ENCODE measurements around the gene CRY2. TPM values are rescaled to one million over a fixed set of nuclear protein-coding genes. Genes with fewer than 3 reads are reported as not detected.

Gene CRY2
- total RNA-seq, 4 donors from 2014 or later = 5.6 to 21.0 (median 13.4) TPM

- H3K36me3 ChIP-seq = peaks cover 9 to 42% (median 30%) of the 10 kb centered on the region in 3 donors
- H3K4me3 ChIP-seq = no peak overlapping the region
- no peak for DNase-seq
- TF ChIP-seq POLR2A (IDR thresholded peaks at IDR 0.05) (no peak), CTCF (IDR thresholded peaks at IDR 0.05) (no peak)
- no peaks in the 10 kb centered on the region for H3K27me3 ChIP-seq
- peaks cover 3 to 26% (median 9%) of the 10 kb centered on the region in 3 donors for H3K4me1 ChIP-seq
- H3K9me3 ChIP-seq = no peaks in the 10 kb centered on the region
- 13% methylated on average over 1 of the region's 8 CpGs; no CpG with 5 or more reads in 1 of the 2 donors for WGBS, 2 donors
- intact Hi-C loops (cut with DNase I) = no loop called here
- H3K27ac ChIP-seq = no peak overlapping the region
Measured at GRCh38 chr11:45907911-45908370, 60.7 kb downstream of the CRY2 start.

GRCh38 chr11:45909594-45910475 lies 62.6 kb downstream of the CRY2 start:
- no peaks in the 10 kb centered on the region for H3K27me3 ChIP-seq
- 90% methylated on average over 2 of the region's 32 CpGs for WGBS, 2 donors
- no peak overlapping the region for H3K4me3 ChIP-seq
- intact Hi-C loops (cut with DNase I) = no loop called here
- no peak for TF ChIP-seq CTCF (IDR thresholded peaks at IDR 0.05)
- TF ChIP-seq POLR2A (IDR thresholded peaks at IDR 0.05) = no peak
- peaks cover 27 to 61% (median 46%) of the 10 kb centered on the region in 3 donors for H3K36me3 ChIP-seq
- no peaks in the 10 kb centered on the region for H3K9me3 ChIP-seq
- H3K27ac ChIP-seq = no peak overlapping the region
- DNase-seq = no peak
- H3K4me1 ChIP-seq = peaks cover 3 to 26% (median 9%) of the 10 kb centered on the region in 3 donors

- H3K27me3 ChIP-seq = no peaks in the 10 kb centered on the region
- H3K4me1 ChIP-seq = peaks cover 3 to 29% (median 9%) of the 10 kb centered on the region in 3 donors
- no peaks in the 10 kb centered on the region for H3K9me3 ChIP-seq
- TF ChIP-seq CTCF (IDR thresholded peaks at IDR 0.05) (no peak), POLR2A (IDR thresholded peaks at IDR 0.05) (no peak)
- 100% methylated on average over 1 to 2 of the region's 9 CpGs for WGBS, 2 donors
- no peak overlapping the region for H3K27ac ChIP-seq
- no peak overlapping the region for H3K4me3 ChIP-seq
- intact Hi-C loops (cut with DNase I) = no loop called here
- no peak for DNase-seq
- peaks cover 32 to 69% (median 46%) of the 10 kb centered on the region in 3 donors for H3K36me3 ChIP-seq
Measured at GRCh38 chr11:45910623-45911022, 63.3 kb downstream of the CRY2 start.

GRCh38 chr11:45913514-45913913 lies 66.2 kb downstream of the CRY2 start:
- TF ChIP-seq POLR2A (IDR thresholded peaks at IDR 0.05) = no peak
- TF ChIP-seq CTCF (IDR thresholded peaks at IDR 0.05) = no peak
- no peak overlapping the region for H3K4me3 ChIP-seq
- no peaks in the 10 kb centered on the region for H3K9me3 ChIP-seq
- H3K27ac ChIP-seq = no peak overlapping the region
- H3K4me1 ChIP-seq = peaks cover 13 to 27% (median 14%) of the 10 kb centered on the region in 3 donors
- 94% methylated on average over 3 of the region's 19 CpGs; no CpG with 5 or more reads in 1 of the 2 donors for WGBS, 2 donors
- no peak for DNase-seq
- intact Hi-C loops (cut with DNase I) = no loop called here
- H3K27me3 ChIP-seq = no peaks in the 10 kb centered on the region
- H3K36me3 ChIP-seq = peaks cover 32 to 76% (median 46%) of the 10 kb centered on the region in 3 donors

- H3K27ac ChIP-seq = no peak overlapping the region
- no peak for DNase-seq
- intact Hi-C loops (cut with DNase I) = no loop called here
- no peak overlapping the region for H3K4me3 ChIP-seq
- no peaks in the 10 kb centered on the region for H3K27me3 ChIP-seq
- H3K36me3 ChIP-seq = peaks cover 32 to 73% (median 44%) of the 10 kb centered on the region in 3 donors
- no peak for TF ChIP-seq CTCF (IDR thresholded peaks at IDR 0.05)
- no peak for TF ChIP-seq POLR2A (IDR thresholded peaks at IDR 0.05)
- H3K9me3 ChIP-seq = no peaks in the 10 kb centered on the region
- H3K4me1 ChIP-seq = peaks cover 14 to 30% (median 17%) of the 10 kb centered on the region in 3 donors
- 74 to 86% methylated on average over 2 to 7 of the region's 22 CpGs for WGBS, 2 donors
Measured at GRCh38 chr11:45913942-45914635, 66.8 kb downstream of the CRY2 start.

Measured in esophagus squamous epithelium (tissue), 5 donors.